PC-3 (cell line): ENCODE data around the gene VCP. TPM values are rescaled to one million over a fixed set of nuclear protein-coding genes. Genes with fewer than 3 reads are reported as not detected.

ENCODE experiments used
- ATAC-seq: fragments of 200-7000 bp; cut with Tn5 transposase; 2 replicates; pipeline ENCODE4 v1.9.1; 2020; ENCODE audit warnings: mild to moderate bottlenecking, moderate library complexity
- BruUV-seq: library from RNA; stranded (reverse); fragments of 400-500 nt; replicated peaks from 2 replicates; lab custom pipeline; 2021; lab: Mats Ljungman, UMichigan
- CTCF ChIA-PET: fragments of 300-600 bp; sonication (Branson Sonifier 250); formaldehyde crosslinking; loops from one replicate; lab custom pipeline; 2022; ENCODE audit warnings: antibody characterized with exemption; lab: Charles Lee
- POLR2A ChIA-PET: fragments of 300-600 bp; sonication (Branson Sonifier 250); formaldehyde crosslinking; loops from one replicate; lab custom pipeline; 2022; ENCODE audit warnings: antibody characterized with exemption; ENCODE audit not compliant: unreplicated experiment; lab: Charles Lee
- DNase-seq: peaks from one replicate; pipeline ENCODE4 v3.0.0-alpha.2; 2015
- H2AFZ ChIP-seq: fragments of 300-600 bp; sonication (generic); 2 replicates; pipeline ENCODE4 v1.6.0; 2016; ENCODE audit warnings: antibody characterized with exemption, low read length
- H3F3A ChIP-seq: fragments of 300-600 bp; sonication (generic); one replicate; pipeline ENCODE4 v1.6.0; 2017; ENCODE audit warnings: antibody characterized with exemption, low read length, control low read depth, mild to moderate bottlenecking; ENCODE audit not compliant: unreplicated experiment
- H3K27ac ChIP-seq: fragments of 300-600 bp; sonication (generic); 2 replicates; pipeline ENCODE4 v1.5.1; 2016; ENCODE audit warnings: mild to moderate bottlenecking, low read length
- H3K27me3 ChIP-seq: fragments of 300-600 bp; sonication (generic); 2 replicates; pipeline ENCODE4 v1.6.1; 2016; ENCODE audit warnings: low read length, mixed read lengths
- H3K36me3 ChIP-seq: fragments of 300-600 bp; sonication (generic); 2 replicates; pipeline ENCODE4 v1.6.1; 2016; ENCODE audit warnings: low read depth, mixed run types, low read length, mixed read lengths
- H3K4me1 ChIP-seq: fragments of 300-600 bp; sonication (generic); 2 replicates; pipeline ENCODE4 v1.5.1; 2016; ENCODE audit warnings: low read length; ENCODE audit not compliant: insufficient read depth
- H3K4me2 ChIP-seq: fragments of 300-600 bp; sonication (generic); 2 replicates; pipeline ENCODE4 v1.6.0; 2016; ENCODE audit warnings: low read length
- H3K4me3 ChIP-seq: fragments of 300-600 bp; sonication (generic); 2 replicates; pipeline ENCODE4 v1.5.1; 2016; ENCODE audit warnings: mild to moderate bottlenecking, low read length, mixed read lengths
- H3K79me2 ChIP-seq: fragments of 300-600 bp; sonication (generic); 2 replicates; pipeline ENCODE4 v1.6.1; 2017; ENCODE audit warnings: low read length, mixed read lengths
- H3K9ac ChIP-seq: fragments of 300-600 bp; sonication (generic); 2 replicates; pipeline ENCODE4 v1.6.0; 2016; ENCODE audit warnings: mild to moderate bottlenecking, low read length
- H3K9me2 ChIP-seq: fragments of 300-600 bp; sonication (generic); replicated peaks from 2 replicates; pipeline ENCODE4 v1.6.1; 2016; ENCODE audit warnings: mixed run types, low read length, mixed read lengths
- H3K9me3 ChIP-seq: fragments of 300-600 bp; sonication (generic); 2 replicates; pipeline ENCODE4 v1.6.1; 2016; ENCODE audit warnings: low read length, mixed read lengths
- H4K20me1 ChIP-seq: fragments of 300-600 bp; sonication (generic); 2 replicates; pipeline ENCODE4 v1.6.1; 2016; ENCODE audit warnings: low read length, mixed read lengths
- EZH2 ChIP-seq: fragments of 300-600 bp; sonication (generic); IDR thresholded peaks from one replicate; pipeline ENCODE4 v1.6.1; 2017; ENCODE audit warnings: antibody characterized with exemption, mild to moderate bottlenecking, low read length; ENCODE audit not compliant: unreplicated experiment
- EZH2phosphoT487 ChIP-seq: fragments of 300-600 bp; sonication (generic); IDR thresholded peaks from 2 replicates; pipeline ENCODE4 v1.6.1; 2018; ENCODE audit warnings: mild to moderate bottlenecking, antibody characterized with exemption, low read length, borderline replicate concordance
- intact Hi-C: fragments of 100-400 bp; cut with micrococcal nuclease; formaldehyde crosslinking; loops from 2 replicates; pipeline ENCODE4 v1.9.0; 2023
- total RNA-seq: library from RNA; depleted of rRNA; stranded (reverse); fragments of >200 nt; gene quantifications from 2 replicates; pipeline ENCODE4 v1.2.3, GENCODE V29; 2014
- TF ChIP-seq, protein P1 (sequence below): fragments of 300-600 bp; sonication (generic); conservative IDR thresholded peaks from 2 replicates; pipeline ENCODE4 v1.5.1; 2017; ENCODE audit warnings: antibody characterized with exemption, low read depth, mild to moderate bottlenecking, low read length

The VCP gene
- total RNA-seq, 1 experiment from 2014 or later: 343 TPM

DNA sequence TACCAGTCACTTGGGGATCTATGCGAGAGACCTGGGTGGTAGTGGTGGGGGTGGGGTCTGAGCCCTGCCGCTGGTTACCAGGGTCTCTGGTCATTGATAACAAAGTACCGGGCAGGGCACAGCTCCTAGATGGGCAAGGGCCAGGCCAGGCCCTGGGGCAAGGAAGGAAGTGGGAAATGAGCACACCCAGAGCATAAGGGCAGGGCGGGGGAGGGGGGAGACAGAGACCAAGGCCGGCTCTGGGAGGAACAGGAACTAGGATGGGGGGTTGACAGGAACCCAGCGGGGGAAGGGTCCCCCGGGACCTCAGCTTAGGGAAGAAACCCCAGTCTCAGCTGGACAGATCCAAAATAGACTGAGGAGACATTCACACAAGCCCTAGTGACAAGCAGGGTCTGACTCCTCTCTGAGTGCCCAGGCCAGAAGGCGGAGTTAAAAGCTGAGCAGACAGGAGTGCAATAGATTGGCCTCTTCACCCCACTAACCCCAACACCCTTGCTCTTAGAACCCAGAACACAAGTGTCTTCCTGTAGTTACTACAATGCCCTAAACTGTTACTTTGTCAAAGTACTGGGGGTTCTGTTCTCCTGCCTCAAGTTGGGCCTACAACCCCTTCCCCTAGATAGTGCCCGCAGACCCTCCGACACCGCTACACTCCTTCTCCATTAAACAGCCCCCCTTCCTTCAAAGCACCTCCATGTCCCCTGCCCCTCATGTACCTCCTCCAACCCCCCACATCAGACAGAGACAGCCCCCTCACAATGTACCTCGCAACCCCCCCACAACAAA is 42.6 kb upstream of the VCP start:
- Histone ChIP-seq H2AFZ (peak overlapping the region; percentile 93), H3K4me1 (peaks cover 45% of the 10 kb centered on the region), H3K9me3 (no peaks in the 10 kb centered on the region), H3K9ac (peak overlapping the region; percentile 28), H3K79me2 (no peaks in the 10 kb centered on the region), H3F3A (no peaks in the 10 kb centered on the region), H3K4me3 (peak overlapping the region; percentile 83), H4K20me1 (no peaks in the 10 kb centered on the region), H3K27ac (peak overlapping the region; percentile 39), H3K27me3 (no peaks in the 10 kb centered on the region), H3K36me3 (no peaks in the 10 kb centered on the region; the same call in 1 of the 2 replicates), H3K9me2 (no peaks in the 10 kb centered on the region), H3K4me2 (peak overlapping the region; percentile 99)
- intact Hi-C loops: loop anchor here (5.0 kb wide), 2 partner anchors 67 to 437 kb away; no protein-coding TSS in a partner anchor
- CTCF ChIA-PET: interaction anchor here (0.6 to 1.7 kb wide), 4 partner anchors 12 to 270 kb away, joined by 3 to 13 read pairs (median 9); partner anchors contain the start of genes STOML2 and UNC13B
- no peak for ATAC-seq
- peak; percentile 27 for DNase-seq
- BruUV-seq: TSS peak; percentile 42
- TF ChIP-seq, protein P1, sequence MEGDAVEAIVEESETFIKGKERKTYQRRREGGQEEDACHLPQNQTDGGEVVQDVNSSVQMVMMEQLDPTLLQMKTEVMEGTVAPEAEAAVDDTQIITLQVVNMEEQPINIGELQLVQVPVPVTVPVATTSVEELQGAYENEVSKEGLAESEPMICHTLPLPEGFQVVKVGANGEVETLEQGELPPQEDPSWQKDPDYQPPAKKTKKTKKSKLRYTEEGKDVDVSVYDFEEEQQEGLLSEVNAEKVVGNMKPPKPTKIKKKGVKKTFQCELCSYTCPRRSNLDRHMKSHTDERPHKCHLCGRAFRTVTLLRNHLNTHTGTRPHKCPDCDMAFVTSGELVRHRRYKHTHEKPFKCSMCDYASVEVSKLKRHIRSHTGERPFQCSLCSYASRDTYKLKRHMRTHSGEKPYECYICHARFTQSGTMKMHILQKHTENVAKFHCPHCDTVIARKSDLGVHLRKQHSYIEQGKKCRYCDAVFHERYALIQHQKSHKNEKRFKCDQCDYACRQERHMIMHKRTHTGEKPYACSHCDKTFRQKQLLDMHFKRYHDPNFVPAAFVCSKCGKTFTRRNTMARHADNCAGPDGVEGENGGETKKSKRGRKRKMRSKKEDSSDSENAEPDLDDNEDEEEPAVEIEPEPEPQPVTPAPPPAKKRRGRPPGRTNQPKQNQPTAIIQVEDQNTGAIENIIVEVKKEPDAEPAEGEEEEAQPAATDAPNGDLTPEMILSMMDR: no peak
- TF ChIP-seq EZH2phosphoT487 (no peak), EZH2 (no peak)
- POLR2A ChIA-PET: interaction anchor here (0.6 to 0.8 kb wide), 2 partner anchors 133 to 617 kb away, joined by 4 to 7 read pairs; partner anchors contain the start of gene CREB3

DNA sequence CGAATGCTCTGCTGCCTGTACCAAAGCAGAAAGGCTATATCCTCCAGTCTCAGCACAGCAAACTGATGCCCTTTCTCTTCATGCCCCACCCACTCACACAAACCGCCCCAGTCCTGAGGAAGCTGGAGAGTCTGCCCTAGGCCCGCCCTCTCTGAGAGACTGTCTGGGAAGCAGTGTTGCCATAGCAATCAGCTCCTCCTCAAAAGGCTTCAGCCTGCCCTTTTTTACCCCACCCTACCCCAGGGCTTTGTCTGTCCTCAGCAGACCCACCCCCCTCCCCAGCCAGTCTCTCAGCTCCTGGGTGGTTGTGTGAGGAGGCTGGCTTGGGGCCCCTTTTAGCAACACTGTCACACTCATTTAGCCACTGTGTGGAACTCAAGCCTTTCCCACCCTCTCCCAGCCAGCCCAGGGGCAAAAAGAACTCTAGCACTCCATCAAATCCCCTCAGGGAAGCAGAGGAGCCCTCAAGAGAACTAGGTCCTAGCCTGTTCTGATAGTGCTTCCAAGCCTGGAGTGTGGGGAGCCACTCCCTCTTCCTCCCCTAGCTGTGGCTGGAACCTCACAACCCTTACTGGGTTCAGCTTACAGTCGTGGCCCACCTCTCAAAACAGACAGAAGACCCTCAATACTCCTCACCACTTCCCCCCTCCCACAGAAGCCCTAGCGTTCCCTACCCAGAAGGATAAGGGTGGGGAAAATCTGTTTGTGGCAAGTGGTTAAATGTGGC is 41.9 kb upstream of the VCP start:
- intact Hi-C loops: no loop called here
- POLR2A ChIA-PET: interaction anchor here (0.5 to 0.8 kb wide), 4 partner anchors 63 to 618 kb away, joined by 3 to 4 read pairs (median 3); partner anchors contain the start of gene CREB3
- H3K4me3 ChIP-seq: peak overlapping the region; percentile 83
- peak overlapping the region; percentile 39 for H3K27ac ChIP-seq
- no peaks in the 10 kb centered on the region for H3K9me2 ChIP-seq
- no peaks in the 10 kb centered on the region for H3K9me3 ChIP-seq
- H4K20me1 ChIP-seq: no peaks in the 10 kb centered on the region
- peak overlapping the region; percentile 99 for H3K4me2 ChIP-seq
- H3K4me1 ChIP-seq: peaks cover 49% of the 10 kb centered on the region
- H3K27me3 ChIP-seq: no peaks in the 10 kb centered on the region
- BruUV-seq: TSS peak; percentile 59
- H3F3A ChIP-seq: no peaks in the 10 kb centered on the region
- peak; percentile 18 for ATAC-seq
- H2AFZ ChIP-seq: peak overlapping the region; percentile 50
- no peaks in the 10 kb centered on the region for H3K79me2 ChIP-seq
- peak overlapping the region; percentile 28 for H3K9ac ChIP-seq
- TF ChIP-seq EZH2 (no peak), EZH2phosphoT487 (no peak)
- TF ChIP-seq, protein P1: no peak
- CTCF ChIA-PET: no interaction called here
- no peaks in the 10 kb centered on the region; the same call in 1 of the 2 replicates for H3K36me3 ChIP-seq
- peak; percentile 66 for DNase-seq
